HG02610 (cell line): ENCODE measurements around the gene CCDC177.

ENCODE experiments used
- ATAC-seq: cut with Tn5 transposase; IDR thresholded peaks from one replicate; pipeline ENCODE4 v1.9.1; 2021; ENCODE audit warnings: mild to moderate bottlenecking, moderate library complexity; ENCODE audit not compliant: unreplicated experiment

The CCDC177 gene

GRCh38 chr14:69569859-69570258, 4.8 kb downstream of the CCDC177 start:
- ATAC-seq, result no peak

- ATAC-seq, result no peak
Observed at GRCh38 chr14:69567563-69567962, 7.1 kb downstream of the CCDC177 start.

GRCh38 chr14:69561893-69562292, 12.8 kb downstream of the CCDC177 start:
- ATAC-seq, result no peak

DNA sequence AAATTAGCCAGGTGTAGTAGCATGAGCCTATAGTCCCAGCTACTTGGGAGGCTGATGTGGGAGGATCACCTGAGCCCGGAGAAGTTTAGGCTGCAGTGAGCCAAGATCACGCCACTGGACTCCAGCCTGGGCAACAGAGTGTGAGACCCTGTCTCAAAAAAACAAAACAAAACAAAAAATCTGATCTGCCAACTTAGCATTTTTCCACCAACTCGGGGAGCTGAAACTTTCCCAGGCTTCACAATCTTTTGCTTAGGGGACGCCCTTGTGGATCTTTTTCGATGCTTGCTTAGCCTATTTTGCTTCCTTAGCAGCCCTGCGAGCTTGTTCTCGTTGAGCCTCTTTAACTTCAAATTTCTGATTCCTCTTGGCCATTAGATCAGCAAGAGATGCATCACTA, 13.8 kb downstream of the CCDC177 start:
- ATAC-seq, result no peak

DNA sequence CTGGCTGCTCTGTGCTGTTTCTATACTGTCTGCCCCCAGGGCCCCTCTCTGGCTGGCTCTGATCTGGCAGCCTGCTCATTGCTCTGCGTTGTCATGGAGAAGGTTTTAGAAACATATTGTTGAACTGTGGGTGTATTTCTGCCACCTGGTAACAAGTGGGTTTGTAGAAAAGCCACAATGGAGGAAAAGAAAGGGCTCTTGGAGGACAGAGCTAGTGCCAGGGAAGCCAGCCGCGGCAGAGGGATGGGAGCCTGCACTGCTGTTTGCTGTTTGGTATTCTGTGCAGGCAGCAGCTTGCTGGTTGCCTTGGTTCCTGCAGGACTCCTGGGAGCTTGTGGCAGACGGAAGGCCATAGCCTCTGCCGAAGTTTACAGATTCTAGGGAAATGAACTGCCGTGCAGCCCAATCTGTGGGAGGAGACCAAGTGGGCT, 15.1 kb downstream of the CCDC177 start:
- no peak for ATAC-seq

DNA sequence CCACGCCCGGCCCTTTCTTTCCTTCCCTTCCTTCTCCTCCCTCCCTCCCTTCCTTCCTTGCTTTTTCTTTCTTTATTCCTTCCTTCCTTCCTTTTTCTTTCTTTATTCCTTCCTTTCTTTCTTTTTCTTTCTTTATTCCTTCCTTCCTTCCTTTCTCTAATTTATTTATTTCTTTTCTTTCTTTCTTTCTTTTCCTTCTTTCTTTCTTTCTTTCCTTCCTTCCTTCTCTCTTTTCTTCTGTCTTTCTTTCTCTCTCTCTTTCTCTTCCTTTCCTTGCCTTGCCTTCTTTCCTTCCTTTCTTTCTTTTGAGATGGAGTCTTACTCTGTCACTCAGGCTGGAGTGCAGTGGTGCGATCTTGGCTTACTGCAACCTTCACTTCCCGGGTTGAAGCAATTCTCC, 15.9 kb downstream of the CCDC177 start:
- ATAC-seq, result no peak

DNA sequence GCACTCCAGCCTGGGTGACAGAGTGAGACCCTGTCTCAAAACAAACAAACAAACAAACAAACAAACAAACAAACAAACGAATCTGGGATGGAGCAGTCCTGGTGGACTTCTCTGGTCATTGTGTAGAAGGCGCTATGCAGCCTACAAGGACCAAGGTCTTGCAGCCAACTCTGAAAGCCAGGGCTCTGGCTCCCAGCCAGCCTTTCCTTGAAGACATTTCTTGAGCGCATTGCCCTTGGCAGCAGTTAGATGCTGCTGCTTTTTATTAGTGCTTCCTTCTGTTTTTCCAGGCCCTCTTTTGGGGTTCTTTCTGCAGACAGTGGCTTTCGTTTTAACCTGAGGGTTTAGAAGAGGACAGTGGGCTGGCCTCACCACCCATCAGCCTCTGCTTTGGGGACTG, 20.2 kb downstream of the CCDC177 start:
- ATAC-seq, result no peak

DNA sequence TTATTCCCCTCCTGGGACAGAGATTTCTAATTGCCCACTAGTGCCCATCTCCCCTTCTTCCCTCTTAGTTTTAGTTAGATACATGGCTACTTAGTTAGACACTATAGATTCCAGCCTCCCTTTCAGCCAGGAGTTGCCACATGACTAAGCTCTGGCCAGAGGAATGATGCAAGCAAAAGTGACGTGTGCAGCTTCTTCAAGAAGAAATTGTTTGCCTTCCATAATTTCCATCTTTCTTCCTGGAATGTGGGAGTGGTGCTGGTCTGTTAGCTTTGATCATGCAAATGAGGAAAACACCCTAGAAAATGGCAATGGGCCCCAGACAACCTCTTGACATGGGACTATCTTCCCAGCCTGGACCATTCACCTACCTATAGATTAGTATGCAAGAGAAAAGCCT, 21.4 kb downstream of the CCDC177 start:
- ATAC-seq, result no peak

DNA sequence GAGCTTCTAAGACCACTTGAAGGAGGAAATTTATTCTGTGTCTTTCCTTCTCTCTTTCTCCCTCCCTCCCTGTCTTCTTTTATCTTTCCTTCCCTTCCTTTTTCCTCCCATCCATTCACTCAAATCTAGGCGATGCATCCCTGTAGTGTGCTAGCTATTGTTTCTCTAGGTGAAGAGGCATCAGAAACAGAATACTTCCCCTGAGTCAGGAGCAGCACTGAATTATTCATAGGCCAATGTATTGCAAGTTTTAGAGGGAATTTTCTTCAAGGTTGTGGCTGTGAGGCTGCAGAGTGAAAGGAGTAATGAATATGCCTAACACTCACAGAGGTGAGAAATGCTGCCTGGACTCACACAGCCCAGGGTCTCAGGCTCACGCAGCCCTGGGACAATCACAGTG, 23.2 kb downstream of the CCDC177 start:
- ATAC-seq, result no peak

GRCh38 chr14:69548566-69548965, 26.1 kb downstream of the CCDC177 start:
- ATAC-seq, result no peak

- ATAC-seq, result no peak
Observed at GRCh38 chr14:69547701-69548348, 26.8 kb downstream of the CCDC177 start.

DNA sequence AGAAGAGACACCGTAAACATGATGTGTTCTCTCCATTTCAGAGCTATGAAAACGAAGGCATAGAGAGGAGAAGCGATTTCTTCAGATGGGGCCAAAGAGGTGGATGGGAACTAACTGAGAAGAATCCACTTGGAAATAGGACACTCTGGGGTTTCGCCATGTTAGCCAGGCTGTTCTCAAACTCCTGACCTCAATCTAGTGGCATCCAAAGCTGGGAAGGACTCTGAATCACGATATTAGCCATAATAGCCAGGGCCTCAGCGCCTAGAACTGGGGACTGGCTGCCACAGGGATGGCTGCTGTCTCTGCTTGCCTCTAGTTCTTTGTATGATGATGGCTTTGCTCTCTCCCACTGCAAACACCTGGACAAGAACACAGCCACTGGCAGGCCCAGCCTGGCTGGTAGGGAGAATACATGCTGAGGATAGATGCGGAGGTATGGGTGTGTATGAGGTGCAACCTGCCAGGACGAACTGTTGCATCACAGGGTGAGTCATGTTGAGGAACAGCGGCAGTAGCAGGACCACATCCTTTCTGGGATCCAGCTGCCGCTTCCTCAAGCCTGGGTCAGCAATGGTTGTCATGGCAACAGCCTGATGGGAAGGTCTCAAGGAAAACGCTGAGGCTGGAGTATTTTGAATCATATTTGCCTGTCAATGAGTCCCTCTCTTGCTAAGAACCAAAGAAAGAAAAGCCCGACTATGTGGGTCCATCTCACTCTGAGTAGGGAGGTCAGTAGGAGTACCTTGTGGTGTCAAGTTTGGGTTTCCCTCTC, 31.1 kb downstream of the CCDC177 start:
- ATAC-seq, result peak; percentile 59

- no peak for ATAC-seq
Observed at GRCh38 chr14:69542311-69542710, 32.4 kb downstream of the CCDC177 start.

- ATAC-seq, result no peak
Observed at GRCh38 chr14:69540654-69541335, 33.9 kb downstream of the CCDC177 start.

- no peak for ATAC-seq
Observed at GRCh38 chr14:69539631-69540410, 34.9 kb downstream of the CCDC177 start.

DNA sequence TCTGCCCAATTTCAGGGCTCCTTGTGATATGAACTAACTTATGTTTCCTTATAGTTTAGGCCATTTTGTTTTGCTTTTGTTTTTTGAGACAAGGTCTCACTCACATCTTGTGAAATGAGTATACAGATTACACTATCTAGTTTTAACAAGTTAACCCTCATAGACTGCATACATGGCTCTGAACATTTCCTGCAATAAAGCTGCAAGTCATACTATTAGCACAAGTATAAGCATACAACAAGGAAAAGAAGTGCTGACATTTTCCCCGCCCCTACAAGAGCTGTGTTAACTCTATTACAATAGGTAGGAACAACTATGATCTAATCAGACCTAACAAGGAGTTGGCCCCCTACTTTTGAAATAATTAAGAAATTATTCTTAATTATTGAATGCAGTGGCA, 35.9 kb downstream of the CCDC177 start:
- ATAC-seq, result no peak

- ATAC-seq, result no peak
Observed at GRCh38 chr14:69537900-69538299, 36.8 kb downstream of the CCDC177 start.

GRCh38 chr14:69536971-69537370, 37.7 kb downstream of the CCDC177 start:
- no peak for ATAC-seq

DNA sequence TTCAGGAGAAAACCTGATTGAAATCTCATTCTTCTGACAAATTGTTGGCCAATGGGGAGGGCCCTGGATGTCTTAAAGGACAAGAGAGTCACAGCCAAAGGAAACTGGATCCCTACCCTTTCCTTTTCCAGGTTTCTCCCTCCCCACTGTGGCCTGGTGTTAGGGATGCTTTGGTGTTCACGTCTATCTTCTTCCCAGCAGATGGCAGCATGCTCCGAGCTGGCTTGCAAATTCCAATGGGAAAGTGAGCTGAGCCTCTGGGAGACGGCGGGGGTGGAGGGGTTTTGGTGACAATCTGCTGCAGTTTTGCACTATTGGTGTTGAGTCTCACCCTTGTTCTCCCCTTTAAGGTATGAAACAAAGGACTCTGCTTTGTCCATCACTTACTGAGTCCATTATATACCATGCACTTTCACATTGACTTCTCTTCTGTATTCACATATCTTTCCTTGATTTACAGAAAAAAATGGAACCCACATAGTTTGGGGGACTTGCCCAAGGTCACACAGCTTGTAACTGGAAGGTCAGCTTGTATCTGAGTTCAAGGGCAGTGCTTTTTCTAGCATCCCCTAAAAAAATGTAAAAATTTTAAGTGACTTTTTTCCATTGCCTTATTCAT, 39.3 kb downstream of the CCDC177 start:
- no peak for ATAC-seq

DNA sequence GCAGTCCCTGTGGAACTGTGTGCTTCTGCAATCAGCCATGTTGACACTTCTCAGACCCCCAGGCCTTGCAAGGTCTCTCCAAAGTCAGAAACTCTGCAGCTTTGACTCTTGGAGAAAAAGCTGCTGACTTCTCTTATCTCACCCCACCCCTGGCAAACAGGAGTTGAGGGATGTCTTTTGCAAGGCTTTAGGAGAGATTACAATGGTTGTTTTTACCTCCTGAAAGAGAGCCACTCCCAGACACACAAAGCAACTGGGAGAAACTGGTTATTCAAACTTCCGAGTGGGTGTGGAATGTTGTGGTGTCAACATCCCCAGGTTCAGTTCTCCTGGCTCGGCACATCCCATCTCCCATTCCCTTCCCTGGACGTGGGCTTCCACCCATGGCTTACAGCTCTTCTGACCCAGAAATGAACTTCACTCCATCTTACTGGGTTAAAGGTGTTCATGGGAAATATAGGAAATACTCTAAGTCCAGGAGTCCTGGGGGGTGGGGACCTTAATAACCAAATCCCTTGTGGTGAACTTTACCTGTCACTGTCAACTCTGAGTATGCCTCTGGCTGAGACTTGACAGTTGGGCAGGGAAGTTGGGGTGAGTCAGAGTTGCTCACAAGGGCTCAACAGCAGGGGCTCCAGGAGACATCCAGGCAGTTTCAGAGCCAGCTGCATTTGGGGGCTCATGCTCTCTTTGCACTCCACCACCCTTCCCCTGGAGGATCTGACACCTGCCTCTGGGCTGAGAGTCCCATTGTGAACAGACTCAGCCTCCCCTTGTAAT, 41.9 kb downstream of the CCDC177 start:
- ATAC-seq, result no peak
